HEK293 (cell line): ENCODE results near the gene KHDRBS2.

Source experiments
- GLI4 ChIP-seq: fragments of 450-650 bp; formaldehyde crosslinking; IDR thresholded peaks from 2 replicates; pipeline ENCODE4 v1.5.1; 2016; ENCODE audit warnings: missing biosample characterization, missing genetic modification characterization
- KLF9 ChIP-seq: fragments of 450-650 bp; formaldehyde crosslinking; IDR thresholded peaks from 2 replicates; pipeline ENCODE4 v1.5.1; 2016; ENCODE audit warnings: missing biosample characterization, missing genetic modification characterization, low read depth
- ZNF121 ChIP-seq: fragments of 450-650 bp; formaldehyde crosslinking; IDR thresholded peaks from 2 replicates; pipeline ENCODE4 v1.5.1; 2016; ENCODE audit warnings: missing biosample characterization, missing genetic modification characterization
- ZNF140 ChIP-seq: fragments of 450-650 bp; formaldehyde crosslinking; IDR thresholded peaks from 2 replicates; pipeline ENCODE4 v1.5.1; 2016; ENCODE audit warnings: missing biosample characterization, missing genetic modification characterization
- ZNF23 ChIP-seq: fragments of 450-650 bp; formaldehyde crosslinking; IDR thresholded peaks from 2 replicates; pipeline ENCODE4 v1.5.1; 2016; ENCODE audit warnings: missing biosample characterization, missing genetic modification characterization, borderline replicate concordance
- ZNF292 ChIP-seq: fragments of 450-650 bp; formaldehyde crosslinking; IDR thresholded peaks from 2 replicates; pipeline ENCODE4 v1.5.1; 2016; ENCODE audit warnings: low read depth, missing biosample characterization, missing genetic modification characterization, borderline replicate concordance
- ZNF350 ChIP-seq: fragments of 450-650 bp; formaldehyde crosslinking; IDR thresholded peaks from 2 replicates; pipeline ENCODE4 v1.5.0; 2017; ENCODE audit warnings: missing biosample characterization, mild to moderate bottlenecking, missing genetic modification characterization
- ZNF837 ChIP-seq: fragments of 450-650 bp; formaldehyde crosslinking; IDR thresholded peaks from 2 replicates; pipeline ENCODE4 v1.5.1; 2016; ENCODE audit warnings: missing biosample characterization, missing genetic modification characterization
- TF ChIP-seq, protein P1 (sequence below): fragments of 450-650 bp; formaldehyde crosslinking; IDR thresholded peaks from 2 replicates; pipeline ENCODE4 v1.5.1; 2016; ENCODE audit warnings: missing biosample characterization, missing genetic modification characterization
- TF ChIP-seq, protein P2 (sequence below): fragments of 450-650 bp; formaldehyde crosslinking; IDR thresholded peaks from 2 replicates; pipeline ENCODE4 v1.5.1; 2016; ENCODE audit warnings: missing biosample characterization, missing genetic modification characterization
- TF ChIP-seq, protein P3 (sequence below): fragments of 450-650 bp; formaldehyde crosslinking; IDR thresholded peaks from 2 replicates; pipeline ENCODE4 v1.5.1; 2016; ENCODE audit warnings: missing biosample characterization, missing genetic modification characterization, borderline replicate concordance
- TF ChIP-seq, protein P4 (sequence below): fragments of 450-650 bp; IDR thresholded peaks from 2 replicates; pipeline ENCODE4 v1.5.1; 2018; ENCODE audit warnings: missing biosample characterization, missing genetic modification characterization
- TF ChIP-seq, protein P5 (sequence below): fragments of 450-650 bp; formaldehyde crosslinking; IDR thresholded peaks from 2 replicates; pipeline ENCODE4 v1.5.1; 2016; ENCODE audit warnings: missing biosample characterization, missing genetic modification characterization

DNA sequence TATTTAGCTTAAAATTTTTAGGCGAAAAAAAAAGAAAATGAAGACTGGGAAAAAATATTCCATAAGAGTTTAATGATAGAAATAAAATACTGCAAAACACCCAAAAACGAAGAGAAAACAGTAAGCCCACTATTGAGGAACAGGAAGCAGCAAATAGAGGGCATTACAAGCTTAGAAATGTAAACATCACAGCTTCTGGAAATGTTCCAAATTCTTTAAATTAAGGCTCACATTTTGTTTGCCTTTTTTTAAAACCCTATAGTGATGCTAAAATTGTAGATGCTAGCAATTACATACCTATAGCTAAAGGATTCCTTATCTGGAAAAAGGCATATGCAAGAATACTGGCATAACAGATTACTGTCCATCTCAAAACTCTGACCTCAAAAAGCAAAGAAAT lies 248.6 kb downstream of the KHDRBS2 start:
- TF ChIP-seq ZNF292 (tag by site-specific recombination) = no peak
- TF ChIP-seq, protein P1, sequence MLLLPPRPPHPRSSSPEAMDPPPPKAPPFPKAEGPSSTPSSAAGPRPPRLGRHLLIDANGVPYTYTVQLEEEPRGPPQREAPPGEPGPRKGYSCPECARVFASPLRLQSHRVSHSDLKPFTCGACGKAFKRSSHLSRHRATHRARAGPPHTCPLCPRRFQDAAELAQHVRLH (tag by site-specific recombination) = no peak
- no peak for TF ChIP-seq GLI4
- TF ChIP-seq, protein P2, sequence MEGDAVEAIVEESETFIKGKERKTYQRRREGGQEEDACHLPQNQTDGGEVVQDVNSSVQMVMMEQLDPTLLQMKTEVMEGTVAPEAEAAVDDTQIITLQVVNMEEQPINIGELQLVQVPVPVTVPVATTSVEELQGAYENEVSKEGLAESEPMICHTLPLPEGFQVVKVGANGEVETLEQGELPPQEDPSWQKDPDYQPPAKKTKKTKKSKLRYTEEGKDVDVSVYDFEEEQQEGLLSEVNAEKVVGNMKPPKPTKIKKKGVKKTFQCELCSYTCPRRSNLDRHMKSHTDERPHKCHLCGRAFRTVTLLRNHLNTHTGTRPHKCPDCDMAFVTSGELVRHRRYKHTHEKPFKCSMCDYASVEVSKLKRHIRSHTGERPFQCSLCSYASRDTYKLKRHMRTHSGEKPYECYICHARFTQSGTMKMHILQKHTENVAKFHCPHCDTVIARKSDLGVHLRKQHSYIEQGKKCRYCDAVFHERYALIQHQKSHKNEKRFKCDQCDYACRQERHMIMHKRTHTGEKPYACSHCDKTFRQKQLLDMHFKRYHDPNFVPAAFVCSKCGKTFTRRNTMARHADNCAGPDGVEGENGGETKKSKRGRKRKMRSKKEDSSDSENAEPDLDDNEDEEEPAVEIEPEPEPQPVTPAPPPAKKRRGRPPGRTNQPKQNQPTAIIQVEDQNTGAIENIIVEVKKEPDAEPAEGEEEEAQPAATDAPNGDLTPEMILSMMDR = no peak
- TF ChIP-seq KLF9 (tag by site-specific recombination) = no peak
- TF ChIP-seq ZNF140 (tag by site-specific recombination) = no peak
- TF ChIP-seq, protein P3, sequence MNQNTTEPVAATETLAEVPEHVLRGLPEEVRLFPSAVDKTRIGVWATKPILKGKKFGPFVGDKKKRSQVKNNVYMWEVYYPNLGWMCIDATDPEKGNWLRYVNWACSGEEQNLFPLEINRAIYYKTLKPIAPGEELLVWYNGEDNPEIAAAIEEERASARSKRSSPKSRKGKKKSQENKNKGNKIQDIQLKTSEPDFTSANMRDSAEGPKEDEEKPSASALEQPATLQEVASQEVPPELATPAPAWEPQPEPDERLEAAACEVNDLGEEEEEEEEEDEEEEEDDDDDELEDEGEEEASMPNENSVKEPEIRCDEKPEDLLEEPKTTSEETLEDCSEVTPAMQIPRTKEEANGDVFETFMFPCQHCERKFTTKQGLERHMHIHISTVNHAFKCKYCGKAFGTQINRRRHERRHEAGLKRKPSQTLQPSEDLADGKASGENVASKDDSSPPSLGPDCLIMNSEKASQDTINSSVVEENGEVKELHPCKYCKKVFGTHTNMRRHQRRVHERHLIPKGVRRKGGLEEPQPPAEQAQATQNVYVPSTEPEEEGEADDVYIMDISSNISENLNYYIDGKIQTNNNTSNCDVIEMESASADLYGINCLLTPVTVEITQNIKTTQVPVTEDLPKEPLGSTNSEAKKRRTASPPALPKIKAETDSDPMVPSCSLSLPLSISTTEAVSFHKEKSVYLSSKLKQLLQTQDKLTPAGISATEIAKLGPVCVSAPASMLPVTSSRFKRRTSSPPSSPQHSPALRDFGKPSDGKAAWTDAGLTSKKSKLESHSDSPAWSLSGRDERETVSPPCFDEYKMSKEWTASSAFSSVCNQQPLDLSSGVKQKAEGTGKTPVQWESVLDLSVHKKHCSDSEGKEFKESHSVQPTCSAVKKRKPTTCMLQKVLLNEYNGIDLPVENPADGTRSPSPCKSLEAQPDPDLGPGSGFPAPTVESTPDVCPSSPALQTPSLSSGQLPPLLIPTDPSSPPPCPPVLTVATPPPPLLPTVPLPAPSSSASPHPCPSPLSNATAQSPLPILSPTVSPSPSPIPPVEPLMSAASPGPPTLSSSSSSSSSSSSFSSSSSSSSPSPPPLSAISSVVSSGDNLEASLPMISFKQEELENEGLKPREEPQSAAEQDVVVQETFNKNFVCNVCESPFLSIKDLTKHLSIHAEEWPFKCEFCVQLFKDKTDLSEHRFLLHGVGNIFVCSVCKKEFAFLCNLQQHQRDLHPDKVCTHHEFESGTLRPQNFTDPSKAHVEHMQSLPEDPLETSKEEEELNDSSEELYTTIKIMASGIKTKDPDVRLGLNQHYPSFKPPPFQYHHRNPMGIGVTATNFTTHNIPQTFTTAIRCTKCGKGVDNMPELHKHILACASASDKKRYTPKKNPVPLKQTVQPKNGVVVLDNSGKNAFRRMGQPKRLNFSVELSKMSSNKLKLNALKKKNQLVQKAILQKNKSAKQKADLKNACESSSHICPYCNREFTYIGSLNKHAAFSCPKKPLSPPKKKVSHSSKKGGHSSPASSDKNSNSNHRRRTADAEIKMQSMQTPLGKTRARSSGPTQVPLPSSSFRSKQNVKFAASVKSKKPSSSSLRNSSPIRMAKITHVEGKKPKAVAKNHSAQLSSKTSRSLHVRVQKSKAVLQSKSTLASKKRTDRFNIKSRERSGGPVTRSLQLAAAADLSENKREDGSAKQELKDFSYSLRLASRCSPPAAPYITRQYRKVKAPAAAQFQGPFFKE (tag by site-specific recombination) = no peak
- no peak for TF ChIP-seq ZNF350 (tag by site-specific recombination)
- TF ChIP-seq, protein P4, sequence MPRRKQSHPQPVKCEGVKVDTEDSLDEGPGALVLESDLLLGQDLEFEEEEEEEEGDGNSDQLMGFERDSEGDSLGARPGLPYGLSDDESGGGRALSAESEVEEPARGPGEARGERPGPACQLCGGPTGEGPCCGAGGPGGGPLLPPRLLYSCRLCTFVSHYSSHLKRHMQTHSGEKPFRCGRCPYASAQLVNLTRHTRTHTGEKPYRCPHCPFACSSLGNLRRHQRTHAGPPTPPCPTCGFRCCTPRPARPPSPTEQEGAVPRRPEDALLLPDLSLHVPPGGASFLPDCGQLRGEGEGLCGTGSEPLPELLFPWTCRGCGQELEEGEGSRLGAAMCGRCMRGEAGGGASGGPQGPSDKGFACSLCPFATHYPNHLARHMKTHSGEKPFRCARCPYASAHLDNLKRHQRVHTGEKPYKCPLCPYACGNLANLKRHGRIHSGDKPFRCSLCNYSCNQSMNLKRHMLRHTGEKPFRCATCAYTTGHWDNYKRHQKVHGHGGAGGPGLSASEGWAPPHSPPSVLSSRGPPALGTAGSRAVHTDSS (tag by site-specific recombination) = no peak
- no peak for TF ChIP-seq ZNF837 (tag by site-specific recombination)
- TF ChIP-seq ZNF121 = no peak
- TF ChIP-seq, protein P5, sequence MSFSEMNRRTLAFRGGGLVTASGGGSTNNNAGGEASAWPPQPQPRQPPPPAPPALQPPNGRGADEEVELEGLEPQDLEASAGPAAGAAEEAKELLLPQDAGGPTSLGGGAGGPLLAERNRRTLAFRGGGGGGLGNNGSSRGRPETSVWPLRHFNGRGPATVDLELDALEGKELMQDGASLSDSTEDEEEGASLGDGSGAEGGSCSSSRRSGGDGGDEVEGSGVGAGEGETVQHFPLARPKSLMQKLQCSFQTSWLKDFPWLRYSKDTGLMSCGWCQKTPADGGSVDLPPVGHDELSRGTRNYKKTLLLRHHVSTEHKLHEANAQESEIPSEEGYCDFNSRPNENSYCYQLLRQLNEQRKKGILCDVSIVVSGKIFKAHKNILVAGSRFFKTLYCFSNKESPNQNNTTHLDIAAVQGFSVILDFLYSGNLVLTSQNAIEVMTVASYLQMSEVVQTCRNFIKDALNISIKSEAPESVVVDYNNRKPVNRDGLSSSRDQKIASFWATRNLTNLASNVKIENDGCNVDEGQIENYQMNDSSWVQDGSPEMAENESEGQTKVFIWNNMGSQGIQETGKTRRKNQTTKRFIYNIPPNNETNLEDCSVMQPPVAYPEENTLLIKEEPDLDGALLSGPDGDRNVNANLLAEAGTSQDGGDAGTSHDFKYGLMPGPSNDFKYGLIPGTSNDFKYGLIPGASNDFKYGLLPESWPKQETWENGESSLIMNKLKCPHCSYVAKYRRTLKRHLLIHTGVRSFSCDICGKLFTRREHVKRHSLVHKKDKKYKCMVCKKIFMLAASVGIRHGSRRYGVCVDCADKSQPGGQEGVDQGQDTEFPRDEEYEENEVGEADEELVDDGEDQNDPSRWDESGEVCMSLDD = no peak
- TF ChIP-seq ZNF23 (tag by site-specific recombination) = no peak
